Loucy (cell line): ENCODE results near the gene CELA2B.

ENCODE experiments used
- H2AFZ ChIP-seq: fragments of 200-600 bp; sonication (generic); 2 replicates; pipeline ENCODE4 v1.6.0; 2016; ENCODE audit warnings: antibody characterized with exemption, mild to moderate bottlenecking, low read length, moderate library complexity
- H3F3A ChIP-seq: fragments of 200-600 bp; 2 replicates; pipeline ENCODE4 v1.6.0; 2016; ENCODE audit warnings: antibody characterized with exemption, low read depth, mild to moderate bottlenecking
- H3K27me3 ChIP-seq: fragments of 200-600 bp; sonication (generic); 2 replicates; pipeline ENCODE4 v1.6.1; 2014; ENCODE audit warnings: low read length, mild to moderate bottlenecking; ENCODE audit not compliant: insufficient read depth, poor library complexity, severe bottlenecking
- H3K36me3 ChIP-seq: fragments of 200-600 bp; sonication (generic); 2 replicates; pipeline ENCODE4 v1.6.1; 2016; ENCODE audit warnings: low read length; ENCODE audit not compliant: insufficient read depth
- H3K4me1 ChIP-seq: fragments of 200-600 bp; sonication (generic); 2 replicates; pipeline ENCODE4 v1.5.1; 2014; ENCODE audit warnings: low read length, mild to moderate bottlenecking; ENCODE audit not compliant: insufficient read depth, poor library complexity, severe bottlenecking
- H3K4me2 ChIP-seq: fragments of 200-600 bp; sonication (generic); 2 replicates; pipeline ENCODE4 v1.6.0; 2014; ENCODE audit warnings: antibody characterized with exemption, low read length, low read depth, mild to moderate bottlenecking; ENCODE audit not compliant: poor library complexity, severe bottlenecking
- H3K4me3 ChIP-seq: fragments of 200-600 bp; sonication (generic); 2 replicates; pipeline ENCODE4 v1.5.1; 2014; ENCODE audit warnings: low read length, mild to moderate bottlenecking, mixed read lengths; ENCODE audit not compliant: poor library complexity, severe bottlenecking
- H3K79me2 ChIP-seq: fragments of 200-600 bp; sonication (generic); 2 replicates; pipeline ENCODE4 v1.6.1; 2014; ENCODE audit warnings: low read length; ENCODE audit not compliant: insufficient read depth
- H3K9ac ChIP-seq: fragments of 200-600 bp; sonication (generic); 2 replicates; pipeline ENCODE4 v1.6.0; 2014; ENCODE audit warnings: mild to moderate bottlenecking, low read depth, low read length, moderate library complexity; ENCODE audit not compliant: poor library complexity, severe bottlenecking
- H3K9me2 ChIP-seq: fragments of 200-600 bp; sonication (generic); replicated peaks from 2 replicates; pipeline ENCODE4 v1.6.1; 2016; ENCODE audit warnings: low read depth, low read length, mixed read lengths
- H3K9me3 ChIP-seq: fragments of 200-600 bp; sonication (generic); 2 replicates; pipeline ENCODE4 v1.6.1; 2014; ENCODE audit warnings: mild to moderate bottlenecking, antibody characterized with exemption, low read length, low read depth; ENCODE audit not compliant: insufficient read depth
- H4K20me1 ChIP-seq: fragments of 200-600 bp; sonication (generic); 2 replicates; pipeline ENCODE4 v1.6.0; 2014; ENCODE audit warnings: antibody characterized with exemption, low read length, mild to moderate bottlenecking; ENCODE audit not compliant: insufficient read depth, poor library complexity, severe bottlenecking
- EZH2phosphoT487 ChIP-seq: fragments of 200-600 bp; IDR thresholded peaks from 2 replicates; pipeline ENCODE4 v1.6.1; 2018; ENCODE audit warnings: antibody characterized with exemption, mild to moderate bottlenecking, moderate library complexity, borderline replicate concordance
- TF ChIP-seq, protein P1 (sequence below): fragments of 200-600 bp; sonication (generic); conservative IDR thresholded peaks from 2 replicates; pipeline ENCODE4 v1.5.1; 2014; ENCODE audit warnings: mild to moderate bottlenecking, antibody characterized with exemption, low read length

CELA2B gene

DNA sequence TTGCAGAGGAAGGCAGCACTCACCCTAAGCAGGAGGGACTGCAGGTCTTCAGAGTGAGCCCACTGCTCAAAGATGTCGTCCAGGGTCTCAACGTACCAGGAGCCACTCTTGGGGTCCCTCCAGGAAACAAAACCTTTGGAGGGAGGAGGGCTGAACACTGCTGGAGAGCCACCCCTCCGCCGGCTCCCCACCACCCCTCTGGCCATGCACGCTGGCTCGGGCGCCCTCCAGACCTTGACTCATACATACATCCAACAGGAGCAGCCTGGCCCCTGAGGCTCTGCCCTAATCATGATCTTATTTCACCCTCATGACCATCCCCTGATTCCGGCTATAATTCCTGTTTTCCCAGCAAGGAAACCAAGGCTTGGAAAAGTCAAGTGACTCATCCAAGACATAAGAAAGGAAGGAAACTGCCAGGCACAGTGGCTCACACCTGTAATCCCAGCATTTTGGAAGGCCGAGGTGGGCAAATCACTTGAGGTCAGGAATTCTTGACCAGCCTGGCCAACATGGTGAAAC lies 18.0 kb downstream of the CELA2B start:
- TF ChIP-seq, protein P1, sequence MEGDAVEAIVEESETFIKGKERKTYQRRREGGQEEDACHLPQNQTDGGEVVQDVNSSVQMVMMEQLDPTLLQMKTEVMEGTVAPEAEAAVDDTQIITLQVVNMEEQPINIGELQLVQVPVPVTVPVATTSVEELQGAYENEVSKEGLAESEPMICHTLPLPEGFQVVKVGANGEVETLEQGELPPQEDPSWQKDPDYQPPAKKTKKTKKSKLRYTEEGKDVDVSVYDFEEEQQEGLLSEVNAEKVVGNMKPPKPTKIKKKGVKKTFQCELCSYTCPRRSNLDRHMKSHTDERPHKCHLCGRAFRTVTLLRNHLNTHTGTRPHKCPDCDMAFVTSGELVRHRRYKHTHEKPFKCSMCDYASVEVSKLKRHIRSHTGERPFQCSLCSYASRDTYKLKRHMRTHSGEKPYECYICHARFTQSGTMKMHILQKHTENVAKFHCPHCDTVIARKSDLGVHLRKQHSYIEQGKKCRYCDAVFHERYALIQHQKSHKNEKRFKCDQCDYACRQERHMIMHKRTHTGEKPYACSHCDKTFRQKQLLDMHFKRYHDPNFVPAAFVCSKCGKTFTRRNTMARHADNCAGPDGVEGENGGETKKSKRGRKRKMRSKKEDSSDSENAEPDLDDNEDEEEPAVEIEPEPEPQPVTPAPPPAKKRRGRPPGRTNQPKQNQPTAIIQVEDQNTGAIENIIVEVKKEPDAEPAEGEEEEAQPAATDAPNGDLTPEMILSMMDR: no peak
- no peak for TF ChIP-seq EZH2phosphoT487
- Histone ChIP-seq H3K4me1 (peaks cover 24% of the 10 kb centered on the region), H4K20me1 (no peaks in the 10 kb centered on the region), H3K36me3 (no peaks in the 10 kb centered on the region; the same call in 1 of the 2 replicates), H3F3A (0 out of 2 replicates have a peak, but pooled peaks cover 2% of the 10 kb centered on the region), H3K4me3 (no peak overlapping the region), H3K79me2 (no peaks in the 10 kb centered on the region), H3K9me2 (no peaks in the 10 kb centered on the region), H3K4me2 (no peak overlapping the region), H3K27me3 (no peaks in the 10 kb centered on the region), H2AFZ (no peak overlapping the region), H3K9me3 (no peaks in the 10 kb centered on the region), H3K9ac (no peak overlapping the region)

DNA sequence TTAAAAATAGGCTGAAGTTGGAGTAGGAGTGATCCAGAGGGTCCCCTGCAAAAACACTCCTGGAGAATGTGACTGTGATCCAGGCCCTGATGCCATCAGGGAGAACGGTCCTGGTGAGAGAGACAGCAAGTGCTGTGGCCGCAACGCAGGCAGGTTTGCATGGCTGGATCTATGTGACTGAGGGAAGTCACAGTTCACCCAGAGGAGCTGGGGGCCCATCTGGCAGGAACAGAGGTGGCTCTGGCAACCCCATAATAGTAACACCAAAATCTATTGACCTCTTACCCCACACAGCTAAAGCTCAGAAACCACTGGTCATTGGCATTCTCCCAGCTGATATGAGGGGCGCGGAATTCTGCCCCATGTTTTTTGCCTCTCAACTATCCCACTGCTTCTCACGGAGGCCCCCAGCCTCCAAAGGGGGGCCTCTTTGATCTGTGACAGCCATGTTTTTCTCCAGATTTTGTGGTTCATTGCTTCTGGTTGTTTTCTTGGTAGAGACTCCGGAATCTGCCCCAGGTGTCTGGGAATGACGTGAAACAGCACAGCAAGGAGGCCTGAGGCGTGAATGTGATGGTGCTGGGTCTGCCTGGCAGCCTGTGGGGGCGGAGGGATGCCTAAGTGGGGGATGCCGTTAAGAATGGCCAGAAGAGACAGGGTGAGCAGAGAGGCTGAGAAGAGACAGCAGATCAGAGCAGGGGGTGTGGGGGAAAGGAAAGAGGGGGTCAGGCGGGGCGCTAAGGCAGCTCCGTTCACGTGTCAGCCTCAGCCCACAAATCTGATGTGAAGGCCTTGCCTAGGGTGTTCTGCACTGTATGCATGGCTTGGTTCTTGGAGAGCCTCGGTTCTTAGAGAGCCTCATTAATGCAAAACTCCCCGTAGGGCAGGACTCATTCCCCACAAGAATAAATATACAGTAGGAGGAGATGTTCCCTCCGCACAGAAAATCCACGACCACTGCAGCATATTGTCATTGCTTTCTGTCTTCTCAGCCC lies 24.6 kb downstream of the CELA2B start:
- H3K9me2 ChIP-seq: no peaks in the 10 kb centered on the region
- H4K20me1 ChIP-seq: no peaks in the 10 kb centered on the region
- no peaks in the 10 kb centered on the region for H3K4me1 ChIP-seq
- no peak overlapping the region for H3K4me2 ChIP-seq
- no peaks in the 10 kb centered on the region; the same call in 1 of the 2 replicates for H3K36me3 ChIP-seq
- no peaks in the 10 kb centered on the region for H3F3A ChIP-seq
- H3K27me3 ChIP-seq: no peaks in the 10 kb centered on the region
- no peaks in the 10 kb centered on the region for H3K9me3 ChIP-seq
- no peak overlapping the region for H3K9ac ChIP-seq
- no peak overlapping the region for H2AFZ ChIP-seq
- H3K79me2 ChIP-seq: no peaks in the 10 kb centered on the region
- TF ChIP-seq, protein P1: no peak
- TF ChIP-seq EZH2phosphoT487: no peak
- H3K4me3 ChIP-seq: no peak overlapping the region

DNA sequence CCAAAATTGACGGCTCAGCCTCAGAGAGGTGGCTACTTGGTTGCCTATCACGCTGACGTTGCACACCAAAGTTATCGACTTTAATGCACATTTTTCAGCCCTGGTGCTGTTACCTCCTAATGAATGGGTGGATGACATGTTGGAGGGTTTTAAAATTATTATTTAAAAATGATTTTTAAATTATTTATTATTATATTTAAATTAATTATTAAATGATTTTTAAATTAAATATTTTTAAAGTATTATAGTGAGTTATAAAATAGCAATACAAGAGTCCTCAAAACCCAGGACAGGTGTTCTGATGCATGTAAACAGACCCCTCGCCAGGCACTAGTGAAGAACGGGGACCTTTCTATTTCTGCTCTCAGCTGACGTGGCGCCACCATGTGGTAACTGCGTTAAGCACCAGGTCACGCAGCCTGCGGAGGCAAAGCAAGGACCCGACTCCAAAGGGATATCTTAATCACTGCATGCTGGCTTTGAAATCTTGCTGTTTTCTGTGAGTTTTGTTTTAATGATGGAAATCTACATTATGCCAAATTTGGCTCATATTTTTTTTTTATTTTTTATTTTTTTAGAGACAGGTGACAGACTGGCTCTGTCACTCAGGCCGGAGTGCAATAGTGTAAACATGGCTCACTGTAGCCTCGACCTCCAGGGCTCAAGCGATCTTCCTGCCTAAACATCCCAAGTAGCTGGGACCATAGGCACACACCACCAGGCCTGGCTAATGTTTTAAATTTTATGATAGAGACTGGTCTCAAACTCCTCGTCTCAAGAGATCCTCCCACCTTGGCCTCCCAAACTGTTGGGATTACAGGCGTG lies 25.5 kb downstream of the CELA2B start:
- Histone ChIP-seq H3K4me1 (no peaks in the 10 kb centered on the region), H3K9ac (no peak overlapping the region), H3K9me3 (no peaks in the 10 kb centered on the region), H3K4me3 (no peak overlapping the region), H3F3A (no peaks in the 10 kb centered on the region), H4K20me1 (no peaks in the 10 kb centered on the region), H3K79me2 (no peaks in the 10 kb centered on the region), H3K27me3 (no peaks in the 10 kb centered on the region), H3K36me3 (no peaks in the 10 kb centered on the region; the same call in 1 of the 2 replicates), H2AFZ (no peak overlapping the region), H3K9me2 (no peaks in the 10 kb centered on the region), H3K4me2 (no peak overlapping the region)
- TF ChIP-seq EZH2phosphoT487: no peak
- TF ChIP-seq, protein P1: peak; percentile 78
